Measurements from ENCODE around the gene LKAAEAR1. TPM values are rescaled to one million over a fixed set of nuclear protein-coding genes. Genes with fewer than 3 reads are reported as not detected.

LKAAEAR1 gene
- total and polyA plus RNA-seq, 8 donors, result 0.23 TPM; not detected in 7

DNA sequence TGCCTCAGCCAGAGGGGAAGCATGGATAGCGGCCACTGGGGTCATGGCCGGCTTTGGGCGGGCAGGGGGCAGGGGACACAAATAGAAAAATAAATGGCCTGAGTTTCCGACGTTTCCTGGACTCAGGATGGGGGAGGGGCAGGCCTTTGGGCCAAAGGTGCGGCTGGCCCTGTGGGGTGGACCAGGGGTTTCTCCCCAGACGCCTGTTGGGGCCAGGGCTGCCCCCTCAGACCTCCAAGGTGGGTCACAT lies 27.6 kb downstream of the LKAAEAR1 start:
- Histone ChIP-seq H3K4me1 (peaks cover 11 to 22% (median 18%) of the 10 kb centered on the region in 4 donors), H3K27me3 (peaks cover 0 to 64% (median 36%) of the 10 kb centered on the region in 3 donors), H3K27ac (peak overlapping the region in 4 of 5 donors; percentile 48 to 79 (median 53))

DNA sequence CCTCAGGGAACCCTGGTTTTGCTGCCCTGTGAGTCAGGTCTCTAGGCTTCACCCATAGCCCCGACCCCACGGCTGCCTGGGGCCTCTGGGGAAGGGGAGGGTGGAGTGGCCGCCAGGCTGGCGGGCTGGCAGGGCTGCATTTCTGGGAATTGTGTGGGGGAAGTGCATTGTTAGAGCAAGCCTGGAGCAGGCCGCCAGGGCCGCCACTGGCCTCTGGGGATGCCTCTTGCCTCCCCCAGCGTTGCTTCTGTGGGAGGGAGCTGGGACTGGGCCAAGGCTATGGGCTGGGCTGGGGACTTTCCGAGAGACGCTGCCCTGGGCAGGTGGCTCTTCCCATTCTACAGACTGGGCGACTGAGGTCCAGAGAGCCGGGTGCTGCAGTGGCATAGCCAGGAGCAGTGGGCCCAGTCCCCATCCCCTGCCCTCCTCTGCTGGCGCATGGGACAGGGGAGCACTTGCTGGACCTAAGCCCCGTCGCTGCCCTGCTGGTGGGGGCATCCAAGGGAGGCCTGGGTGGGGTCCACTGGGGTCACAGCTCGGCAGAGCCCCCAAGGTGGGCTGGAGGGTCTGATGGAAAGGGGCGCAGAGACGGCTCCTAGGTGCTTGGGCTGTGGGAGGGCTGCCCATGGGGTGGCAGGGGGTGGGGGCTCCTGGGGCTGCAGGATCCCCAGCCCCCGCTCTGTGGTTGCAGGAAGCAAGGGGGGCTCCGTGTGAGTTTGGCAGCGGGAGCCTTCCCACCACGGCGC lies 28.1 kb downstream of the LKAAEAR1 start:
- H3K9me3 ChIP-seq, result no peaks in the 10 kb centered on the region
- peak in 1 of 2 donors; percentile 73 for DNase-seq
- no peak for TF ChIP-seq CTCF (IDR thresholded peaks at IDR 0.05)
- no peak for TF ChIP-seq EP300 (IDR thresholded peaks at IDR 0.05)
- TF ChIP-seq POLR2A (IDR thresholded peaks at IDR 0.05), result no peak
- TF ChIP-seq POLR2AphosphoS5 (IDR thresholded peaks at IDR 0.05), result no peak
- peaks cover 0 to 69% (median 41%) of the 10 kb centered on the region in 3 donors for H3K27me3 ChIP-seq
- no peak overlapping the region for H3K4me3 ChIP-seq
- H3K36me3 ChIP-seq, result no peaks in the 10 kb centered on the region
- intact Hi-C loops (cut with DNase I; ENCODE audit: low total_unique reads), result no loop called here
- WGBS, 5 donors, result 29 to 68% (median 48%) methylated on average over 7 to 22 of the region's 22 CpGs
- peak overlapping the region; percentile 16 to 79 (median 57) for H3K27ac ChIP-seq
- H3K4me1 ChIP-seq, result peaks cover 11 to 22% (median 18%) of the 10 kb centered on the region in 4 donors

More for the DNA sequence above, 27.6 kb downstream of the LKAAEAR1 start:
- Histone ChIP-seq H3K4me3 (no peak overlapping the region), H3K36me3 (no peaks in the 10 kb centered on the region), H3K9me3 (no peaks in the 10 kb centered on the region)
- no peak for DNase-seq
- WGBS, 5 donors, result 41 to 58% (median 56%) methylated on average over 7 of the region's 7 CpGs
- TF ChIP-seq CTCF (IDR thresholded peaks at IDR 0.05) (no peak), EP300 (IDR thresholded peaks at IDR 0.05) (no peak), POLR2AphosphoS5 (IDR thresholded peaks at IDR 0.05) (no peak), POLR2A (IDR thresholded peaks at IDR 0.05) (no peak)
- intact Hi-C loops (cut with DNase I; ENCODE audit: low total_unique reads), result no loop called here

- Histone ChIP-seq H3K4me1 (peaks cover 11 to 22% (median 18%) of the 10 kb centered on the region in 4 donors), H3K27me3 (peaks cover 2 to 75% (median 47%) of the 10 kb centered on the region in 3 donors), H3K27ac (peak overlapping the region; percentile 16 to 79 (median 57)), H3K4me3 (no peak overlapping the region), H3K9me3 (no peaks in the 10 kb centered on the region), H3K36me3 (no peaks in the 10 kb centered on the region)
- DNase-seq, result no peak
- TF ChIP-seq EP300 (IDR thresholded peaks at IDR 0.05), result no peak
- TF ChIP-seq CTCF (IDR thresholded peaks at IDR 0.05), result no peak
- TF ChIP-seq POLR2AphosphoS5 (IDR thresholded peaks at IDR 0.05), result no peak
- no peak for TF ChIP-seq POLR2A (IDR thresholded peaks at IDR 0.05)
- 59 to 84% (median 64%) methylated on average over 2 to 9 of the region's 9 CpGs for WGBS, 5 donors
- intact Hi-C loops (cut with DNase I; ENCODE audit: low total_unique reads), result no loop called here
Observed at GRCh38 chr20:64055396-64055892, 28.8 kb downstream of the LKAAEAR1 start.

GRCh38 chr20:64053841-64054661 lies 30.1 kb downstream of the LKAAEAR1 start:
- H3K4me3 ChIP-seq, result no peak overlapping the region
- DNase-seq, result peak in 1 of 2 donors; percentile 86
- H3K36me3 ChIP-seq, result no peaks in the 10 kb centered on the region
- H3K4me1 ChIP-seq, result peaks cover 17 to 34% (median 26%) of the 10 kb centered on the region in 4 donors
- WGBS, 5 donors, result 30 to 40% (median 37%) methylated on average over 14 to 17 of the region's 17 CpGs
- H3K27ac ChIP-seq, result peak overlapping the region; percentile 18 to 79 (median 57)
- peak in 1 of 3 donors; percentile 9 for TF ChIP-seq POLR2AphosphoS5 (IDR thresholded peaks at IDR 0.05)
- TF ChIP-seq CTCF (IDR thresholded peaks at IDR 0.05), result no peak
- peaks cover 12 to 89% (median 57%) of the 10 kb centered on the region in 3 donors for H3K27me3 ChIP-seq
- no peaks in the 10 kb centered on the region for H3K9me3 ChIP-seq
- intact Hi-C loops (cut with DNase I; ENCODE audit: low total_unique reads), result no loop called here
